Measurements from ENCODE around the gene CALML5. TPM values are rescaled to one million over a fixed set of nuclear protein-coding genes. Genes with fewer than 3 reads are reported as not detected.

The CALML5 gene
- total RNA-seq, 1 experiment from 2014 or later: not detected

DNA sequence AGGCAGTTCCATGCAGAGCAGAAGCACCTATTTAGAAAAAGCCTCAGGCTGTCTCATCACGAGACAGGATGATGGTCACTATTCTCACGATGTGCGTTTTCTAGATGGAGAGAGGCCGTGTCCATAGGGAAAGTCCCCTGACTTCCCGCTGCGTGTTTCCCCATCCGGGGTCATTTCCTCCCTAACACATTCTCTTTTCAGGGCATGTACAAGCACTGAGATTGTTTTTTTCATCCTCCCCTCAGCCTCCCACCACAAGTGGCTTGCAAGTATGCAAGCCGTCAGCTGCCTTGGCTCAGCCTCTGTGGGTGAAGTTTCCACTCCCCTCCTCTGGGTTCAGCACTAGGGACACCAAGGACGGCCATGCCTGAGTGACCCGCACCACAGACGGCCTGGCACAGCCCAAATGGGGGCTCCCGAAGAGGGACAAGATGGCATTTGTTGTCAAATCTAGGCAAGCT, 2.7 kb upstream of the CALML5 start:
- H3K9me3 Mint-ChIP-seq: no peaks in the 10 kb centered on the region
- no peaks in the 10 kb centered on the region for H3K27me3 Mint-ChIP-seq (ENCODE audit: low read depth)
- ATAC-seq: no peak
- TF ChIP-seq ZNF281 (CRISPR knock-in tag; IDR thresholded peaks at IDR 0.05) (no peak), ARID4B (CRISPR knock-in tag; IDR thresholded peaks at IDR 0.05; ENCODE audit: borderline replicate concordance) (no peak), NFYB (CRISPR knock-in tag; conservative IDR thresholded peaks at IDR 0.05; ENCODE audit: low read depth) (no peak), IRF1 (CRISPR knock-in tag; IDR thresholded peaks at IDR 0.05) (no peak), OVOL2 (CRISPR knock-in tag; IDR thresholded peaks at IDR 0.05; ENCODE audit: borderline replicate concordance) (no peak), ZNF121 (CRISPR knock-in tag; IDR thresholded peaks at IDR 0.05) (no peak), FOXP1 (CRISPR knock-in tag; IDR thresholded peaks at IDR 0.05; ENCODE audit: borderline replicate concordance) (no peak), PRDM15 (CRISPR knock-in tag; IDR thresholded peaks at IDR 0.05) (no peak), STAT6 (CRISPR knock-in tag; conservative IDR thresholded peaks at IDR 0.05; ENCODE audit: low read depth) (no peak), ZNF317 (CRISPR knock-in tag; IDR thresholded peaks at IDR 0.05; ENCODE audit: borderline replicate concordance, low read depth) (no peak), E2F5 (CRISPR knock-in tag; IDR thresholded peaks at IDR 0.05) (no peak), E2F4 (CRISPR knock-in tag; IDR thresholded peaks at IDR 0.05; ENCODE audit: borderline replicate concordance, low read depth) (no peak)
- TF ChIP-seq, protein P1, sequence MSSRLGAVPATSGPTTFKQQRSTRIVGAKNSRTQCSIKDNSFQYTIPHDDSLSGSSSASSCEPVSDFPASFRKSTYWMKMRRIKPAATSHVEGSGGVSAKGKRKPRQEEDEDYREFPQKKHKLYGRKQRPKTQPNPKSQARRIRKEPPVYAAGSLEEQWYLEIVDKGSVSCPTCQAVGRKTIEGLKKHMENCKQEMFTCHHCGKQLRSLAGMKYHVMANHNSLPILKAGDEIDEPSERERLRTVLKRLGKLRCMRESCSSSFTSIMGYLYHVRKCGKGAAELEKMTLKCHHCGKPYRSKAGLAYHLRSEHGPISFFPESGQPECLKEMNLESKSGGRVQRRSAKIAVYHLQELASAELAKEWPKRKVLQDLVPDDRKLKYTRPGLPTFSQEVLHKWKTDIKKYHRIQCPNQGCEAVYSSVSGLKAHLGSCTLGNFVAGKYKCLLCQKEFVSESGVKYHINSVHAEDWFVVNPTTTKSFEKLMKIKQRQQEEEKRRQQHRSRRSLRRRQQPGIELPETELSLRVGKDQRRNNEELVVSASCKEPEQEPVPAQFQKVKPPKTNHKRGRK (CRISPR knock-in tag; IDR thresholded peaks at IDR 0.05; ENCODE audit: borderline replicate concordance): no peak
- TF ChIP-seq, protein P2, sequence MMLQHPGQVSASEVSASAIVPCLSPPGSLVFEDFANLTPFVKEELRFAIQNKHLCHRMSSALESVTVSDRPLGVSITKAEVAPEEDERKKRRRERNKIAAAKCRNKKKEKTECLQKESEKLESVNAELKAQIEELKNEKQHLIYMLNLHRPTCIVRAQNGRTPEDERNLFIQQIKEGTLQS (CRISPR knock-in tag; conservative IDR thresholded peaks at IDR 0.05): no peak
- TF ChIP-seq, protein P3, sequence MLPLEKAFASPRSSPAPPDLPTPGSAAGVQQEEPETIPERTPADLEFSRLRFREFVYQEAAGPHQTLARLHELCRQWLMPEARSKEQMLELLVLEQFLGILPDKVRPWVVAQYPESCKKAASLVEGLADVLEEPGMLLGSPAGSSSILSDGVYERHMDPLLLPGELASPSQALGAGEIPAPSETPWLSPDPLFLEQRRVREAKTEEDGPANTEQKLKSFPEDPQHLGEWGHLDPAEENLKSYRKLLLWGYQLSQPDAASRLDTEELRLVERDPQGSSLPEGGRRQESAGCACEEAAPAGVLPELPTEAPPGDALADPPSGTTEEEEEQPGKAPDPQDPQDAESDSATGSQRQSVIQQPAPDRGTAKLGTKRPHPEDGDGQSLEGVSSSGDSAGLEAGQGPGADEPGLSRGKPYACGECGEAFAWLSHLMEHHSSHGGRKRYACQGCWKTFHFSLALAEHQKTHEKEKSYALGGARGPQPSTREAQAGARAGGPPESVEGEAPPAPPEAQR (CRISPR knock-in tag; IDR thresholded peaks at IDR 0.05): no peak
- H3K4me3 Mint-ChIP-seq: no peak overlapping the region
- H3K27ac Mint-ChIP-seq: no peak overlapping the region
- no peak for DNase-seq (ENCODE audit: low spot score)
- no peaks in the 10 kb centered on the region for H3K36me3 Mint-ChIP-seq
- peaks cover 22% of the 10 kb centered on the region for H3K4me1 Mint-ChIP-seq
- ChIA-PET CTCF (interaction anchor here (0.9 kb wide), 1 partner anchor 61 kb away, joined by 4 read pairs; no protein-coding TSS in a partner anchor), POLR2A (no interaction called here)

Measured in WTC11 (cell line).